Progenitor cell of endocrine pancreas (in vitro differentiated cells): Measurements from ENCODE around the gene PPP4R2. TPM values are rescaled to one million over a fixed set of nuclear protein-coding genes. Genes with fewer than 3 reads are reported as not detected.

Experiments used
- DNase-seq: peaks from one replicate; pipeline ENCODE4 v3.0.0; 2021; ENCODE audit warnings: low spot score; ENCODE audit not compliant: unreplicated experiment
- H3K27ac Mint-ChIP-seq: 2 replicates; pipeline ENCODE4 v1.8.0; 2021; ENCODE audit warnings: mild to moderate bottlenecking, moderate library complexity, mixed read lengths
- H3K27me3 Mint-ChIP-seq: 2 replicates; pipeline ENCODE4 v1.8.0; 2021; ENCODE audit warnings: mixed read lengths
- H3K36me3 Mint-ChIP-seq: 2 replicates; pipeline ENCODE4 v1.8.0; 2022; ENCODE audit warnings: mixed read lengths; ENCODE audit not compliant: insufficient read depth
- H3K4me1 Mint-ChIP-seq: 2 replicates; pipeline ENCODE4 v1.8.0; 2021; ENCODE audit warnings: low read depth, mixed read lengths
- H3K4me3 Mint-ChIP-seq: 2 replicates; pipeline ENCODE4 v1.8.0; 2021; ENCODE audit warnings: low read depth, mild to moderate bottlenecking, moderate library complexity, mixed read lengths
- H3K9me3 Mint-ChIP-seq: 2 replicates; pipeline ENCODE4 v1.8.0; 2021; ENCODE audit warnings: low read depth, mixed read lengths
- total RNA-seq: library from RNA; stranded (reverse); gene quantifications from 2 replicates; pipeline ENCODE4 v1.2.1, GENCODE V29; 2021
- TF ChIP-seq, protein P1 (sequence below): fragments of 200-600 bp; sonication (generic); IDR thresholded peaks from one replicate; pipeline ENCODE4 v1.5.0; 2021; ENCODE audit warnings: antibody characterized with exemption, mild to moderate bottlenecking; ENCODE audit not compliant: unreplicated experiment

Gene PPP4R2
- total RNA-seq, 1 donor from 2014 or later: 130 TPM

DNA sequence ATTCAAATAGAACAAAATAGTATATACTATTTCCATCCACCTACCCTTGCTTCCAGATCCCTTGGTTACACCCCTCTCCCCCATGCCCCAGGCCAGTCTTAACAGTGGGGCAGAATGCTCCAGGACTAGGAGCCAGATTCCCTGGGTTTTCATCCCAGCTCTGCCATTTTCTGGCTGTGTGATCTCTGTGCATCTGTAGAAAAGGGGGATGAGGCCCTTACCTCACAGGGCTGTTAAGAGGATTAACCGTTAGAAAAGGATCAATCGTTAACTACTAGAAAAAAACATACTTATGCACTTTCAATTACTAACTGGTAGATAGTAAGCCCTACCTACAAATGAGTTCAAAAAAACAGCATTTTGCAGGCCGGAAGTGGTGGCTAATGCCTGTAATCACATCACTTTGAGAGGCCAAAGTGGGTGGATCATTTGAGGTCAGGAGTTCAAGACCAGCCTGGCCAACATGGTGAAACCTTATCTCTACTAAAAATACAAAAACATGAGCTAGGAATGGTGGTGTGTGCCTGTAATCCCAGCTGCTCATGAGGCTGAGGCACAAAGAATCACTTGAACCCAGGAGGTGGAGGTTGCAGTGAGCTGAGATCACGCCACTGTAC, 76.6 kb downstream of the PPP4R2 start:
- H3K36me3 Mint-ChIP-seq: no peaks in the 10 kb centered on the region
- no peaks in the 10 kb centered on the region for H3K4me1 Mint-ChIP-seq
- H3K27me3 Mint-ChIP-seq: no peaks in the 10 kb centered on the region
- no peak overlapping the region for H3K27ac Mint-ChIP-seq
- TF ChIP-seq, protein P1, sequence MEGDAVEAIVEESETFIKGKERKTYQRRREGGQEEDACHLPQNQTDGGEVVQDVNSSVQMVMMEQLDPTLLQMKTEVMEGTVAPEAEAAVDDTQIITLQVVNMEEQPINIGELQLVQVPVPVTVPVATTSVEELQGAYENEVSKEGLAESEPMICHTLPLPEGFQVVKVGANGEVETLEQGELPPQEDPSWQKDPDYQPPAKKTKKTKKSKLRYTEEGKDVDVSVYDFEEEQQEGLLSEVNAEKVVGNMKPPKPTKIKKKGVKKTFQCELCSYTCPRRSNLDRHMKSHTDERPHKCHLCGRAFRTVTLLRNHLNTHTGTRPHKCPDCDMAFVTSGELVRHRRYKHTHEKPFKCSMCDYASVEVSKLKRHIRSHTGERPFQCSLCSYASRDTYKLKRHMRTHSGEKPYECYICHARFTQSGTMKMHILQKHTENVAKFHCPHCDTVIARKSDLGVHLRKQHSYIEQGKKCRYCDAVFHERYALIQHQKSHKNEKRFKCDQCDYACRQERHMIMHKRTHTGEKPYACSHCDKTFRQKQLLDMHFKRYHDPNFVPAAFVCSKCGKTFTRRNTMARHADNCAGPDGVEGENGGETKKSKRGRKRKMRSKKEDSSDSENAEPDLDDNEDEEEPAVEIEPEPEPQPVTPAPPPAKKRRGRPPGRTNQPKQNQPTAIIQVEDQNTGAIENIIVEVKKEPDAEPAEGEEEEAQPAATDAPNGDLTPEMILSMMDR: no peak
- no peak for DNase-seq
- no peaks in the 10 kb centered on the region for H3K9me3 Mint-ChIP-seq
- H3K4me3 Mint-ChIP-seq: no peak overlapping the region

DNA sequence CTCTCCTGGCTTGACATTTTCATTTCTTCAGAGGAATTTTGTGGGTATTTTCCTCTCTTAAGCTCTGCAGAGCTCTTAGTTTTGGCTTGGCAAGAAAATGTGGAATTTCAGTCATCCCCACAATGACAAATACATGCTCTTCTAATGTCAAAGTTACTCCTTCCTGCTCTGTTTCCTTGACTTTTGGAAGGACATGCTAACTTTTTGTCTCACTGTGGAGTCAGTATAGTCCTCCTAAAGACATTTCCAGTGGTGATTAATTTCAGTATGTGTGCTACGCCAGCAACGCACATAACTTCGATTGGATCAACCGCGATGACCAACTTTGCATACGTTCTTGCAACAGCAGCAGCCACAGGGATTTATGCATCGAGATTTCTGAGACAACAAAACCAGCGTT, 78.2 kb downstream of the PPP4R2 start:
- H3K36me3 Mint-ChIP-seq: no peaks in the 10 kb centered on the region
- H3K4me1 Mint-ChIP-seq: no peaks in the 10 kb centered on the region
- TF ChIP-seq, protein P1: no peak

DNA sequence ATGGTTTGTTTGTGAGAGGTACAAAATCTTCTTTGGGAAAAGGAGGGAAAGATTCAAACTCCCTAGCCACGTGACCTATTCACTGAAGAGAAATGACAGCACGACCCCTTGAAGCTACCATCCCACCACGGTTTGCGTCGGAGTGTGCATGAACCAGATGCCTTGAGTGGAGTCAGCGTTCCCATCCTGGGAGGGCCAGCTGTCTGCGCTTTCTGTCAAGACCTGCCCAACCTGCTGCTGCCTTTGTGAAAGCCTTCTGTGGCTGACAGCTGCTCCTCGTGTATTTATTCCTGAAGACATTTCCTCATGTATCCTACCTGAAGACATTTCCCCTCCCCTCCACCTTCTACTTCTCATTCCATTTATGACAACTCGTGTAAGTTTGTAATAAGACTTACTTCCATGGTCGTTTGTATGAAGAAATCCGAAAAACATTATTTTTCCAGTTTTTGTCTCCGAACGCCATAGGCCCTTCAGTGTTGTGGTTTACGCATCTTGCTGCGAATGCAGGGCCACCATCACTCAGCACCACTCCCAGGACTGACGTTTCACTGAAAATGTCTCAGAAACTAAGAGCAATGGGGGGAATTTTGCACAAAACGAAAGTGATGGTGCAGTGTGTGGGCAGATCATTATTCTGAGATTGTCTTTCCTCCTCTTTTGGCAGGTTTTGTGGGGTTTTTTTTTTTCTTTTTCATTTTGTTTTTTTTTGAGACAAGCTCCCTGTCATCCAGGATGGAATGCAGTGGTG, 83.8 kb downstream of the PPP4R2 start:
- Mint-ChIP-seq H3K27ac (no peak overlapping the region), H3K4me1 (no peaks in the 10 kb centered on the region), H3K36me3 (no peaks in the 10 kb centered on the region), H3K9me3 (no peaks in the 10 kb centered on the region), H3K4me3 (no peak overlapping the region), H3K27me3 (no peaks in the 10 kb centered on the region)
- DNase-seq: no peak
- TF ChIP-seq, protein P1: no peak

More for the DNA sequence above, 78.2 kb downstream of the PPP4R2 start:
- Mint-ChIP-seq H3K27ac (no peak overlapping the region), H3K27me3 (no peaks in the 10 kb centered on the region), H3K4me3 (no peak overlapping the region), H3K9me3 (no peaks in the 10 kb centered on the region)
- DNase-seq: no peak

DNA sequence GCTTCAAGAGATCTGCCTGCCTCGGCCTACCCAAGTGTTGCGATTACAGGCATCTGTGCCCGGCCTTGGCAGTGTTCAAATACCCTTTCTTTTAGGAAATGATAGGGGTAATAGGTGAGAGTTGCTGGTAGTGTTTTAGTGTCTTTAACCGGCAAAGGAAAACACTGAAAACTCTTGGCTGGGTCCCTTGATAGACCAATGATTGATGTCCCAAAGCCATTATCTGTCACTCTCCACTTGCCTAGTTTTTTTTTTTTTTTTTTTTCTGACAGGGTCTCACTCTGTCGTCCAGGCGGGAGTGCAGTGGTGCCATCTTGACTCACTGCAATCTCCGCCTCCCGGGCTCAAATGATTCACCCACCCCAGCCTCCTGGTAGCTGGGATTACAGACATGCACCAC, 84.5 kb downstream of the PPP4R2 start:
- no peak overlapping the region for H3K27ac Mint-ChIP-seq
- DNase-seq: no peak
- TF ChIP-seq, protein P1: no peak
- no peaks in the 10 kb centered on the region for H3K27me3 Mint-ChIP-seq
- H3K4me3 Mint-ChIP-seq: no peak overlapping the region
- H3K9me3 Mint-ChIP-seq: no peaks in the 10 kb centered on the region
- H3K36me3 Mint-ChIP-seq: no peaks in the 10 kb centered on the region
- H3K4me1 Mint-ChIP-seq: no peaks in the 10 kb centered on the region

DNA sequence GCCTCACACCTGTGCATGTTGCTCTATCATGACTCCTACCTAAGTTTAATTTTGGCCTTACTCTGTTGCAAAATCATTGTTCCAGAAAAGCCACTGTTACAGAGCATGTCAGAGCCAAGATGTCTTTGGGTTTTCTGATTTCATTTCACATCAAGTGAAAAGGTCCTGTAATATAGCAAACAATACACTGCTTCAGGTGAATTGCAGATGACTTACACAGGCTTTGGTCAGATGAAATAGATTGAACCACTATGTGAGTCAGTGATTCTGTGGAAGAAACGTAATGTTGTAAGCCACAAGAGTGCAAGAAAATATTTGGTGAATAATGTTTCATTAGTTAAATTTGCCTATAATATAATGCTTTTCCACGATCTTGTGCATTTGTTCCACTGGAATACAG, 87.6 kb downstream of the PPP4R2 start:
- Mint-ChIP-seq H3K9me3 (no peaks in the 10 kb centered on the region), H3K27me3 (no peaks in the 10 kb centered on the region), H3K36me3 (no peaks in the 10 kb centered on the region), H3K27ac (no peak overlapping the region), H3K4me3 (no peak overlapping the region), H3K4me1 (no peaks in the 10 kb centered on the region)
- no peak for DNase-seq
- TF ChIP-seq, protein P1: no peak
